Measurements from ENCODE around the gene KIAA0930.
"Not testable (repeated sequence)": the region's sequence is repeated elsewhere in the genome, so short reads cannot be mapped to it uniquely, and the experiment has no call there.

KIAA0930 gene

GRCh38 chr22:45259754-45260394 lies 19.2 kb upstream of the KIAA0930 start:
- Mint-ChIP-seq H3K36me3 (ENCODE audit: insufficient read depth) (peaks cover 3% of the 10 kb centered on the region), H3K27ac (ENCODE audit: low read depth) (no peak overlapping the region), H3K4me1 (peaks cover 5% of the 10 kb centered on the region), H3K4me3 (no peak overlapping the region), H3K27me3 (peaks cover 12% of the 10 kb centered on the region), H3K9me3 (no peaks in the 10 kb centered on the region)
- no peak for ATAC-seq (replicated peaks; ENCODE audit: extremely low read depth, poor library complexity, severe bottlenecking)
- DNase-seq (ENCODE audit: low spot score in 2 of 2): no peak

- not testable (repeated sequence) for H3K27me3 Mint-ChIP-seq; ATAC-seq (replicated peaks; ENCODE audit: extremely low read depth, poor library complexity, severe bottlenecking); H3K27ac Mint-ChIP-seq (ENCODE audit: low read depth); H3K4me3 Mint-ChIP-seq; H3K36me3 Mint-ChIP-seq (ENCODE audit: insufficient read depth); H3K9me3 Mint-ChIP-seq; DNase-seq (ENCODE audit: low spot score in 2 of 2)
- H3K4me1 Mint-ChIP-seq: peaks cover 10% of the 10 kb centered on the region
Measured at GRCh38 chr22:45257941-45258340, 17.2 kb upstream of the KIAA0930 start.

GRCh38 chr22:45254789-45255278 lies 14.1 kb upstream of the KIAA0930 start:
- Mint-ChIP-seq H3K9me3 (no peaks in the 10 kb centered on the region), H3K27ac (ENCODE audit: low read depth) (peak overlapping the region; percentile 54), H3K27me3 (no peaks in the 10 kb centered on the region), H3K4me3 (no peak overlapping the region), H3K36me3 (ENCODE audit: insufficient read depth) (peaks cover 3% of the 10 kb centered on the region), H3K4me1 (peaks cover 10% of the 10 kb centered on the region)
- ATAC-seq (replicated peaks; ENCODE audit: extremely low read depth, poor library complexity, severe bottlenecking) (peak; percentile 93), DNase-seq (ENCODE audit: low spot score in 2 of 2) (no peak)

GRCh38 chr22:45254388-45254787 lies 13.7 kb upstream of the KIAA0930 start:
- no peak for DNase-seq (ENCODE audit: low spot score in 2 of 2)
- no peak for ATAC-seq (replicated peaks; ENCODE audit: extremely low read depth, poor library complexity, severe bottlenecking)
- no peaks in the 10 kb centered on the region for H3K27me3 Mint-ChIP-seq
- H3K4me1 Mint-ChIP-seq: peaks cover 10% of the 10 kb centered on the region
- H3K9me3 Mint-ChIP-seq: no peaks in the 10 kb centered on the region
- H3K36me3 Mint-ChIP-seq (ENCODE audit: insufficient read depth): peaks cover 3% of the 10 kb centered on the region
- peak overlapping the region; percentile 75 for H3K27ac Mint-ChIP-seq (ENCODE audit: low read depth)
- H3K4me3 Mint-ChIP-seq: no peak overlapping the region

- H3K4me1 Mint-ChIP-seq: peaks cover 10% of the 10 kb centered on the region
- no peak overlapping the region for H3K27ac Mint-ChIP-seq (ENCODE audit: low read depth)
- ATAC-seq (replicated peaks; ENCODE audit: extremely low read depth, poor library complexity, severe bottlenecking): no peak
- DNase-seq (ENCODE audit: low spot score in 2 of 2): no peak
- H3K27me3 Mint-ChIP-seq: no peaks in the 10 kb centered on the region
- H3K36me3 Mint-ChIP-seq (ENCODE audit: insufficient read depth): peaks cover 3% of the 10 kb centered on the region
- H3K9me3 Mint-ChIP-seq: no peaks in the 10 kb centered on the region
- no peak overlapping the region for H3K4me3 Mint-ChIP-seq
Measured at GRCh38 chr22:45253039-45253641, 12.4 kb upstream of the KIAA0930 start.

GRCh38 chr22:45251825-45252224 lies 11.1 kb upstream of the KIAA0930 start:
- no peak for ATAC-seq (replicated peaks; ENCODE audit: extremely low read depth, poor library complexity, severe bottlenecking)

GRCh38 chr22:45248832-45249561 lies 8.3 kb upstream of the KIAA0930 start:
- ATAC-seq (replicated peaks; ENCODE audit: extremely low read depth, poor library complexity, severe bottlenecking): peak; percentile 56
- H3K4me3 Mint-ChIP-seq: no peak overlapping the region
- no peaks in the 10 kb centered on the region for H3K9me3 Mint-ChIP-seq
- no peaks in the 10 kb centered on the region for H3K27me3 Mint-ChIP-seq
- no peaks in the 10 kb centered on the region for H3K36me3 Mint-ChIP-seq (ENCODE audit: insufficient read depth)
- peak overlapping the region; percentile 32 for H3K27ac Mint-ChIP-seq (ENCODE audit: low read depth)
- no peak for DNase-seq (ENCODE audit: low spot score in 2 of 2)
- H3K4me1 Mint-ChIP-seq: no peaks in the 10 kb centered on the region

More at GRCh38 chr22:45251825-45252224, 11.1 kb upstream of the KIAA0930 start:
- Mint-ChIP-seq H3K27me3 (no peaks in the 10 kb centered on the region), H3K4me1 (peaks cover 10% of the 10 kb centered on the region), H3K27ac (ENCODE audit: low read depth) (no peak overlapping the region), H3K4me3 (no peak overlapping the region), H3K36me3 (ENCODE audit: insufficient read depth) (peaks cover 3% of the 10 kb centered on the region), H3K9me3 (no peaks in the 10 kb centered on the region)
- DNase-seq (ENCODE audit: low spot score in 2 of 2): no peak

- Mint-ChIP-seq H3K27me3 (no peaks in the 10 kb centered on the region), H3K36me3 (ENCODE audit: insufficient read depth) (peaks cover 4% of the 10 kb centered on the region), H3K27ac (ENCODE audit: low read depth) (no peak overlapping the region), H3K9me3 (no peaks in the 10 kb centered on the region), H3K4me1 (peaks cover 10% of the 10 kb centered on the region), H3K4me3 (no peak overlapping the region)
- DNase-seq (ENCODE audit: low spot score in 2 of 2): no peak
- no peak for ATAC-seq (replicated peaks; ENCODE audit: extremely low read depth, poor library complexity, severe bottlenecking)
Measured at GRCh38 chr22:45246060-45246985, 5.6 kb upstream of the KIAA0930 start.

- H3K27me3 Mint-ChIP-seq: no peaks in the 10 kb centered on the region
- H3K4me3 Mint-ChIP-seq: no peak overlapping the region
- DNase-seq (ENCODE audit: low spot score in 2 of 2) (no peak), ATAC-seq (replicated peaks; ENCODE audit: extremely low read depth, poor library complexity, severe bottlenecking) (no peak)
- no peaks in the 10 kb centered on the region for H3K9me3 Mint-ChIP-seq
- H3K4me1 Mint-ChIP-seq: peaks cover 19% of the 10 kb centered on the region
- H3K27ac Mint-ChIP-seq (ENCODE audit: low read depth): no peak overlapping the region
- H3K36me3 Mint-ChIP-seq (ENCODE audit: insufficient read depth): peaks cover 10% of the 10 kb centered on the region
Measured at GRCh38 chr22:45244916-45245315, 4.2 kb upstream of the KIAA0930 start.

- Mint-ChIP-seq H3K27me3 (no peaks in the 10 kb centered on the region), H3K27ac (ENCODE audit: low read depth) (no peak overlapping the region), H3K4me1 (peaks cover 33% of the 10 kb centered on the region)
Measured at GRCh38 chr22:45242778-45243191, 2.1 kb upstream of the KIAA0930 start.

GRCh38 chr22:45240104-45240809 lies 437 bp downstream of the KIAA0930 start:
- H3K27ac Mint-ChIP-seq (ENCODE audit: low read depth): peak overlapping the region; percentile 94
- ATAC-seq (replicated peaks; ENCODE audit: extremely low read depth, poor library complexity, severe bottlenecking): peak; percentile 25
- peak overlapping the region; percentile 90 for H3K4me3 Mint-ChIP-seq
- peaks cover 18% of the 10 kb centered on the region for H3K36me3 Mint-ChIP-seq (ENCODE audit: insufficient read depth)
- H3K4me1 Mint-ChIP-seq: peaks cover 37% of the 10 kb centered on the region
- H3K27me3 Mint-ChIP-seq: no peaks in the 10 kb centered on the region
- H3K9me3 Mint-ChIP-seq: no peaks in the 10 kb centered on the region
- DNase-seq (ENCODE audit: low spot score in 2 of 2): peak in 1 of 2 donors; percentile 17

More at GRCh38 chr22:45242778-45243191, 2.1 kb upstream of the KIAA0930 start:
- Mint-ChIP-seq H3K9me3 (no peaks in the 10 kb centered on the region), H3K36me3 (ENCODE audit: insufficient read depth) (peaks cover 18% of the 10 kb centered on the region), H3K4me3 (no peak overlapping the region)
- DNase-seq (ENCODE audit: low spot score in 2 of 2) (no peak), ATAC-seq (replicated peaks; ENCODE audit: extremely low read depth, poor library complexity, severe bottlenecking) (no peak)

Data from central memory CD8-positive, alpha-beta T cell (primary cell).